Body of pancreas (tissue), 4 donors: ENCODE measurements around the gene CCL3.
"Not testable (repeated sequence)": the region's sequence is repeated elsewhere in the genome, so short reads cannot be mapped to it uniquely, and the experiment has no call there.

ENCODE experiments used
- CTCF ChIP-seq, 7 experiments: fragments of 450-650 bp in 4 of 7; fragments of 200-600 bp in 3 of 7; sonication (generic) in 3 of 7; IDR thresholded peaks; one replicate each; pipeline ENCODE4 v1.5.1; 2016 to 2019; ENCODE audit warnings: antibody characterized with exemption in 7 of 7
- POLR2A ChIP-seq, 3 donors: fragments of 450-650 bp; IDR thresholded peaks; one replicate each; pipeline ENCODE4 v1.6.1; 2016; ENCODE audit warnings: antibody characterized with exemption in 3 of 3, mild to moderate bottlenecking in 2 of 3

GRCh38 chr17:36087471-36087870, 2.5 kb downstream of the CCL3 start:
- TF ChIP-seq POLR2A, CTCF (IDR thresholded peaks at IDR 0.05): not testable (repeated sequence)
